G401.6 (cell line): Measurements from ENCODE around the gene GTPBP3.
A peak's percentile ranks its signal among the peaks of the same experiment; 100 is the strongest.
"Not testable (repeated sequence)": the region's sequence is repeated elsewhere in the genome, so short reads cannot be mapped to it uniquely, and the experiment has no call there.

Experiments
- FAIRE-seq: peaks from 2 replicates; lab custom pipeline; 2012; peaks lifted over from hg19 to GRCh38; lab: Jason Lieb, UNC

The GTPBP3 gene

GRCh38 chr19:17336872-17337674 lies at the start of gene GTPBP3:
Gene GTPBP3 (plus strand): TSS chr19:17337553. CDS start chr19:17337612, 59 bp downstream.
- FAIRE-seq = peak; percentile 98

GRCh38 chr19:17289489-17289888 lies 47.9 kb upstream of the GTPBP3 start:
- FAIRE-seq = no peak

- peak; percentile 96 for FAIRE-seq
Observed at GRCh38 chr19:17292301-17293074, 44.9 kb upstream of the GTPBP3 start.

- no peak for FAIRE-seq
Observed at GRCh38 chr19:17293605-17294004, 43.7 kb upstream of the GTPBP3 start.

GRCh38 chr19:17294051-17294891 lies 43.1 kb upstream of the GTPBP3 start:
- no peak for FAIRE-seq

- FAIRE-seq = not testable (repeated sequence)
Observed at GRCh38 chr19:17295551-17295950, 41.8 kb upstream of the GTPBP3 start.

- FAIRE-seq = no peak
Observed at GRCh38 chr19:17296273-17296672, 41.1 kb upstream of the GTPBP3 start.

GRCh38 chr19:17296976-17297375 lies 40.4 kb upstream of the GTPBP3 start:
- no peak for FAIRE-seq

- no peak for FAIRE-seq
Observed at GRCh38 chr19:17300992-17301619, 36.2 kb upstream of the GTPBP3 start.

GRCh38 chr19:17302391-17303166 lies 34.8 kb upstream of the GTPBP3 start:
- no peak for FAIRE-seq

GRCh38 chr19:17303167-17303939 lies 34.0 kb upstream of the GTPBP3 start, which contains the start of gene ABHD8:
Gene ABHD8 (minus strand): TSS chr19:17303425. CDS start chr19:17301616, 1,809 bp downstream.
- FAIRE-seq = peak; percentile 89

- no peak for FAIRE-seq
Observed at GRCh38 chr19:17303940-17304267, 33.4 kb upstream of the GTPBP3 start.

GRCh38 chr19:17304386-17305215 lies 32.8 kb upstream of the GTPBP3 start:
- FAIRE-seq = no peak

GRCh38 chr19:17305216-17305516 lies 32.2 kb upstream of the GTPBP3 start:
- FAIRE-seq = no peak

GRCh38 chr19:17305517-17306284 lies 31.7 kb upstream of the GTPBP3 start, which contains the start of gene MRPL34:
Gene MRPL34 (plus strand): TSS chr19:17305872. CDS start chr19:17305893, 21 bp downstream.
- peak; percentile 98 for FAIRE-seq

- FAIRE-seq = no peak
Observed at GRCh38 chr19:17306285-17306714, 31.1 kb upstream of the GTPBP3 start.

- no peak for FAIRE-seq
Observed at GRCh38 chr19:17307876-17308377, 29.4 kb upstream of the GTPBP3 start.

- peak; percentile 99 for FAIRE-seq
Observed at GRCh38 chr19:17309198-17309964, 28.0 kb upstream of the GTPBP3 start, which contains the start of gene DDA1. Gene DDA1 (plus strand): TSS chr19:17309563. CDS start chr19:17309655, 92 bp downstream.
